OCI-LY3 (cell line): Measurements from ENCODE around the gene IQSEC1.

ENCODE experiments used
- H2AFZ ChIP-seq: fragments of 200-600, 300-600 bp; shearing (Covaris generic); 2 replicates; pipeline ENCODE4 v1.6.0; 2014; ENCODE audit warnings: antibody characterized with exemption, low read depth, low read length
- H3K27ac ChIP-seq: fragments of 200-600, 300-600 bp; sonication (generic); 2 replicates; pipeline ENCODE4 v1.5.1; 2014; ENCODE audit warnings: mild to moderate bottlenecking, low read length, moderate library complexity, mixed read lengths
- H3K27me3 ChIP-seq: fragments of 200-600, 300-600 bp; sonication (generic); 2 replicates; pipeline ENCODE4 v1.6.1; 2014; ENCODE audit warnings: low read depth, low read length, mixed read lengths
- H3K36me3 ChIP-seq: fragments of 200-600, 300-600 bp; sonication (generic); replicated peaks from 2 replicates; pipeline ENCODE3; 2014; ENCODE audit warnings: low read depth, low read length, mixed read lengths
- H3K4me1 ChIP-seq: fragments of 300-600, 200-600 bp; sonication (generic); 2 replicates; pipeline ENCODE4 v1.6.1; 2014; ENCODE audit warnings: low read length, mixed read lengths
- H3K4me2 ChIP-seq: fragments of 200-600, 300-600 bp; sonication (generic); 2 replicates; pipeline ENCODE4 v1.6.1; 2014; ENCODE audit warnings: low read length, mixed read lengths
- H3K4me3 ChIP-seq: fragments of 300-600, 200-600 bp; sonication (generic); 2 replicates; pipeline ENCODE4 v1.5.1; 2014; ENCODE audit warnings: antibody characterized with exemption, mild to moderate bottlenecking, low read length, moderate library complexity
- H3K79me2 ChIP-seq: fragments of 300-600, 200-600 bp; shearing (Covaris generic); 2 replicates; pipeline ENCODE4 v1.6.1; 2014; ENCODE audit warnings: mild to moderate bottlenecking, low read length, mixed read lengths
- H3K9ac ChIP-seq: fragments of 300-600, 200-600 bp; shearing (Covaris generic); 2 replicates; pipeline ENCODE4 v1.6.0; 2014; ENCODE audit warnings: mild to moderate bottlenecking, low read length, moderate library complexity
- H3K9me3 ChIP-seq: fragments of 200-600, 300-600 bp; shearing (Covaris generic); 2 replicates; pipeline ENCODE4 v1.6.1; 2014; ENCODE audit warnings: low read length, mixed read lengths; ENCODE audit not compliant: insufficient read depth
- H4K20me1 ChIP-seq: fragments of 200-600, 300-600 bp; sonication (generic); 2 replicates; pipeline ENCODE4 v1.6.1; 2016; ENCODE audit warnings: low read length, mixed read lengths; ENCODE audit not compliant: insufficient read depth
- EZH2phosphoT487 ChIP-seq: fragments of 200-600 bp; shearing (Covaris generic); IDR thresholded peaks from 2 replicates; pipeline ENCODE4 v1.6.1; 2018; ENCODE audit warnings: antibody characterized with exemption, mixed run types, low read depth
- TF ChIP-seq, protein P1 (sequence below): fragments of 200-600, 300-600 bp; sonication (generic); IDR thresholded peaks from 2 replicates; pipeline ENCODE4 v1.5.1; 2014; ENCODE audit warnings: antibody characterized with exemption, low read length, low read depth

The IQSEC1 gene

DNA sequence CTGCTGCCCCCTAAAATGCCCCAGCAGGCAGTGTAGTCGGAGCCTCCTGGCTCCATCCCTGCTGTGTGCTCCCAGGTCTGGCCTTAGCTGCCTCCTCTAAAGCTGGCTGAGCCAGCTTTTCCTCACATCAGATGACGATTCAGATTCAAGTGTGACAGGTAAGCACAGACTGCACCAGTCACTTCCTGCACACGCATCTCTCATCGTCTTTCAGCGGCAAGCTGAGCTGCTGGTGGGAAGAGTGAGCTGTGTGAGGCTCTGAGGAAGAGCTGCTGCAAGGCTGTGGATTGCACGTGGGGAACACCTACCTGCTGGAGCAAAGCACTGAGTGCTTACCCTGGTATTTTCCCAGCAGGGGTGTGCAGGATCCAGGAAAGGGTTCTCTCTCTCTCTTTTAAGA is 143.4 kb downstream of the IQSEC1 start:
- peaks cover 99% of the 10 kb centered on the region for H4K20me1 ChIP-seq
- H3K4me1 ChIP-seq: no peaks in the 10 kb centered on the region
- H3K36me3 ChIP-seq: peaks cover 77% of the 10 kb centered on the region
- H3K27me3 ChIP-seq: no peaks in the 10 kb centered on the region
- no peak overlapping the region for H2AFZ ChIP-seq
- TF ChIP-seq EZH2phosphoT487: no peak
- TF ChIP-seq, protein P1, sequence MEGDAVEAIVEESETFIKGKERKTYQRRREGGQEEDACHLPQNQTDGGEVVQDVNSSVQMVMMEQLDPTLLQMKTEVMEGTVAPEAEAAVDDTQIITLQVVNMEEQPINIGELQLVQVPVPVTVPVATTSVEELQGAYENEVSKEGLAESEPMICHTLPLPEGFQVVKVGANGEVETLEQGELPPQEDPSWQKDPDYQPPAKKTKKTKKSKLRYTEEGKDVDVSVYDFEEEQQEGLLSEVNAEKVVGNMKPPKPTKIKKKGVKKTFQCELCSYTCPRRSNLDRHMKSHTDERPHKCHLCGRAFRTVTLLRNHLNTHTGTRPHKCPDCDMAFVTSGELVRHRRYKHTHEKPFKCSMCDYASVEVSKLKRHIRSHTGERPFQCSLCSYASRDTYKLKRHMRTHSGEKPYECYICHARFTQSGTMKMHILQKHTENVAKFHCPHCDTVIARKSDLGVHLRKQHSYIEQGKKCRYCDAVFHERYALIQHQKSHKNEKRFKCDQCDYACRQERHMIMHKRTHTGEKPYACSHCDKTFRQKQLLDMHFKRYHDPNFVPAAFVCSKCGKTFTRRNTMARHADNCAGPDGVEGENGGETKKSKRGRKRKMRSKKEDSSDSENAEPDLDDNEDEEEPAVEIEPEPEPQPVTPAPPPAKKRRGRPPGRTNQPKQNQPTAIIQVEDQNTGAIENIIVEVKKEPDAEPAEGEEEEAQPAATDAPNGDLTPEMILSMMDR: no peak
- H3K79me2 ChIP-seq: peaks cover 97% of the 10 kb centered on the region
- no peaks in the 10 kb centered on the region for H3K9me3 ChIP-seq
- H3K4me2 ChIP-seq: no peak overlapping the region
- H3K4me3 ChIP-seq: no peak overlapping the region
- H3K9ac ChIP-seq: no peak overlapping the region
- H3K27ac ChIP-seq: no peak overlapping the region

DNA sequence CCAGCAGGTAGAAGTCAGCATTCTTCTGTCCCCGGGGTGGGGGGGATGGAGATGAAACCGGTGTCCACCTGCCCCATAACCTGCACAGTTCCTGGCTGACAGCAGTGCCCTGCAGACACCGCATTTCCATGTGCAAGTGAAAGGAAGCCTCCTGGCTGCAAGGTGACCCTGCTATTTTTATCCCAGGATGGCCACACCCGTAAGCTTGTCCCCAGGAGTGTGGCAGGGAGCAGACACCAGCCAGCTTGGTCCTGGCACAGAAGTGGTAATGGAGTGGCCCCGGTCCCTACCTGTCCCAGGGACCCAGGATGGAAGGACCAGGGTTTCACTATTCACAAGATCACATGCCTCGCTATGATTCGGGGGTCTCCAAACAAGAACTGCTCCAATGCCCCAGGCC is 146.6 kb downstream of the IQSEC1 start:
- Histone ChIP-seq H3K4me2 (no peak overlapping the region), H3K9ac (no peak overlapping the region), H3K36me3 (peaks cover 77% of the 10 kb centered on the region), H3K27ac (no peak overlapping the region), H3K9me3 (no peaks in the 10 kb centered on the region), H2AFZ (no peak overlapping the region), H4K20me1 (peaks cover 89% of the 10 kb centered on the region), H3K27me3 (no peaks in the 10 kb centered on the region), H3K4me1 (no peaks in the 10 kb centered on the region), H3K79me2 (peaks cover 70% of the 10 kb centered on the region), H3K4me3 (no peak overlapping the region)
- no peak for TF ChIP-seq EZH2phosphoT487
- TF ChIP-seq, protein P1: no peak

DNA sequence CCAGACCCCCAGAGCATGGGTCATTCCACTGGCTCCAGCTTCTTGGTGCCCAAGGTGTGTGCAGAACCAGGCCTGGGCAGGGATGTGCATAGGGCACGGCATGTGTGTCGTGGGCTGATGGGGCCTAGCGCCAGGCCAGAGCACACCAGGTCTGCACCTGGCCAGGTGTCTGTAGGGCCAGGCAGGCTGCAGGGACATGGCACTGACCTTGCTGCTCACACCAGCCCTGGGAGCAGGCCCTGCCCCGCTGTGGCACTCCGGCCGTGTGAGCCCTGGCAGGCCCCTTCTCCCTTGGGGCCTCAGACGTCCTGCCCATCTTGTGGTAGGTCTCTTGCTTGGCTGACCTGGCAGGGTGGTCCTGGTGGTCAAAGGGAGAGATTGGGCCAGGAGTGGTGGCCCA is 147.6 kb downstream of the IQSEC1 start:
- H2AFZ ChIP-seq: no peak overlapping the region
- peaks cover 88% of the 10 kb centered on the region for H4K20me1 ChIP-seq
- peaks cover 60% of the 10 kb centered on the region for H3K79me2 ChIP-seq
- H3K9me3 ChIP-seq: no peaks in the 10 kb centered on the region
- no peak overlapping the region for H3K4me3 ChIP-seq
- H3K4me1 ChIP-seq: no peaks in the 10 kb centered on the region
- H3K27me3 ChIP-seq: no peaks in the 10 kb centered on the region
- no peak overlapping the region for H3K27ac ChIP-seq
- peaks cover 77% of the 10 kb centered on the region for H3K36me3 ChIP-seq
- H3K9ac ChIP-seq: no peak overlapping the region
- no peak overlapping the region for H3K4me2 ChIP-seq
- TF ChIP-seq EZH2phosphoT487: no peak
- TF ChIP-seq, protein P1: no peak

DNA sequence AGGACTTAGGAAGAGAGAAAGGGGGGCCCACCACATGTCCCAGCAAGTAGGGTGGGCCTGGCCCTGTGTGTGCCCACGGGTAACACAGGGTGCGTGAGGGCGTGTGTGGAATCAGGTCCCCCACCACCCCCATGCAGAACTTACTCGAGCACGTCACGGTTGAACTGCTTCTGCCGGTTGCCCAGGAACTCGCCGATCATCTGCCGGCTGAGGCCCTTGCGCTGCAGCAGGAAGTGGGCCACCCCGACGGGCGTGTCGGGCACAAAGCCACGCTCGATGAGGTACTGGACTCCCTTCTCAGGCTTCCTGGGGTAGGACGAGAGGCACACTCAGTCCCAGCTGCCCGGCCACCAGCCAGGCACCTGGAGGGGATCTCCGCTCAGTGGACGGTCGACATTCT is 148.8 kb downstream of the IQSEC1 start:
- Histone ChIP-seq H4K20me1 (peaks cover 86% of the 10 kb centered on the region), H3K9ac (no peak overlapping the region), H3K27ac (no peak overlapping the region), H2AFZ (no peak overlapping the region), H3K4me2 (no peak overlapping the region), H3K79me2 (peaks cover 48% of the 10 kb centered on the region), H3K36me3 (peaks cover 78% of the 10 kb centered on the region), H3K4me1 (no peaks in the 10 kb centered on the region), H3K9me3 (no peaks in the 10 kb centered on the region), H3K4me3 (no peak overlapping the region), H3K27me3 (no peaks in the 10 kb centered on the region)
- no peak for TF ChIP-seq EZH2phosphoT487
- TF ChIP-seq, protein P1: no peak
